Peyer's patch (tissue), 4 donors: ENCODE measurements around the gene TUFM.

Source experiments
- CTCF ChIP-seq, 6 experiments: fragments of 450-650 bp in 4 of 6; fragments of 200-600 bp in 2 of 6; sonication (generic) in 1 of 6; IDR thresholded peaks; one replicate each; pipeline ENCODE4 v1.5.1; 2017 to 2019; ENCODE audit warnings: antibody characterized with exemption in 6 of 6, mild to moderate bottlenecking in 3 of 6, moderate library complexity in 1 of 6
- POLR2A ChIP-seq, 2 donors: fragments of 450-650 bp; IDR thresholded peaks; one replicate each; pipeline ENCODE4 v1.5.1; 2017; ENCODE audit warnings: antibody characterized with exemption in 2 of 2, mild to moderate bottlenecking in 2 of 2, moderate library complexity in 2 of 2

GRCh38 chr16:28826141-28826540 is 20.0 kb downstream of the TUFM start:
- TF ChIP-seq CTCF (IDR thresholded peaks at IDR 0.05) (no peak), POLR2A (IDR thresholded peaks at IDR 0.05) (no peak)
